CD4-positive, alpha-beta T cell treated with Interleukin-21 for 1 hour (primary cell): Measurements from ENCODE around the gene PARP4.
"Not testable (repeated sequence)": the region's sequence is repeated elsewhere in the genome, so short reads cannot be mapped to it uniquely, and the experiment has no call there.

ENCODE experiments used
- DNase-seq: peaks from one replicate; pipeline ENCODE4 v3.0.0-alpha.2; 2020

Gene PARP4

DNA sequence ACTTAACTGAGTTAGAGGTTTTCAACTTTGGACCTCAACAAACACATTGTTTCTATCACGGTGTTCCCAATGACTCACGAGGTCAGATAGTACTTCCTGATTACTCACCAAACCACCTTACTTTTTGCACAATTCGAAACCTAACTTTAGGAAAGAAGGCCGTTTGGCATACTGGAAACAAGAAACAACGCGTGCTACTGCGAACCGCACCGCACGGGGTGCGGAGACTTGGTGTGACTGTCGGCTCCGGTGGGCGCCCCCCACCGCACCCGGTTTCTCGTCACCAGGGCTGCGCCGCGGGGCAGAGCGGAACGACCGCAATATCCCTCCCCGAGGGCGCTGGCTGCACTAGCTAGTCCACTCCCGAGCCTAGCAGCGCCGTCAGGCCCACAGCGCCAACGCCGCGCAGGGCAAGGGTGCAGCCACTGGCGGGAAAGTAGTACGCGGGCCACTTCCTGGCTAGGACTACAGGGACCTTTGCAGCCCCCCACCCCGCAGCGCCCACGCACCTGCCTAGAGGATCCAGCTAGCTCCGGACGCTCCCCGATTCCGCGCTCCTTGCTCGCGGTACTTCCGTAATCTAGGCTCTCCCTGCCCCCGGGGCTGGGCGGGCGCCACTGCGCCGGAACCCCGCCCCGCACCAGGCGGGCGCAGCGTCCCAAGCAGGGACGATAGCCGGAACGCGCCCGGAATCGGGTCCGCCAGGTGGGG is at the start of gene PARP4:
PARP4 (minus strand) TSS at position 582 of the 711 bp plus-strand sequence. CDS start 9,002 bp downstream, outside the sequence.
- peak; percentile 66 for DNase-seq

DNA sequence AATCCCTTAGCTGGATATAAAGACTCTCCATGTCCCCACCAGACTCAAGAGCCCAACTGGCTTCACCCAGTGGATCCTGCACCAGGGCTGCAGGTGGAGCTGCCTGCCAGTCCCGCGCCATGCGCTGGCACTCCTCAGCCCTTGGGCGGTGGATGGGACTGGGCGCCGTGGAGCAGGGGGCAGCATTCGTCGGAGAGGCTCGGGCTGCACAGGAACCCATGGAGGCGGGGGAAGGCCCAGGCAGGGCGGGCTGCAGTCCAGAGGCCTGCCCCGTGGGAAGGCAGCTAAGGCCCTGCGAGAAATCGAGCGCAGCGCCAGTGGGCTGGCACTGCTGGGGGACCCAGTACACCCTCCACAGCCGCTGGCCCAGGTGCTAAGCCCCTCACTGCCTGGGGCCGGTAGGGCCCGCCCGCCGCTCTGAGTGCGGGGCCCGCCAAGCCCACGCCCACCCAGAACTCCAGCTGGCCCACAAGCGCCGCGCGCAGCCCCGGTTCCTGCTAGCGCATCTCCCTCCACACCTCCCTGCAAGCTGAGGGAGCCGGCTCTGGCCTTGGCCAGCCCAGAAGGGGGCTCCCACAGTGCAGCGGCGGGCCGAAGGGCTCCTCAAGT is 48.1 kb upstream of the PARP4 start:
- not testable (repeated sequence) for DNase-seq

DNA sequence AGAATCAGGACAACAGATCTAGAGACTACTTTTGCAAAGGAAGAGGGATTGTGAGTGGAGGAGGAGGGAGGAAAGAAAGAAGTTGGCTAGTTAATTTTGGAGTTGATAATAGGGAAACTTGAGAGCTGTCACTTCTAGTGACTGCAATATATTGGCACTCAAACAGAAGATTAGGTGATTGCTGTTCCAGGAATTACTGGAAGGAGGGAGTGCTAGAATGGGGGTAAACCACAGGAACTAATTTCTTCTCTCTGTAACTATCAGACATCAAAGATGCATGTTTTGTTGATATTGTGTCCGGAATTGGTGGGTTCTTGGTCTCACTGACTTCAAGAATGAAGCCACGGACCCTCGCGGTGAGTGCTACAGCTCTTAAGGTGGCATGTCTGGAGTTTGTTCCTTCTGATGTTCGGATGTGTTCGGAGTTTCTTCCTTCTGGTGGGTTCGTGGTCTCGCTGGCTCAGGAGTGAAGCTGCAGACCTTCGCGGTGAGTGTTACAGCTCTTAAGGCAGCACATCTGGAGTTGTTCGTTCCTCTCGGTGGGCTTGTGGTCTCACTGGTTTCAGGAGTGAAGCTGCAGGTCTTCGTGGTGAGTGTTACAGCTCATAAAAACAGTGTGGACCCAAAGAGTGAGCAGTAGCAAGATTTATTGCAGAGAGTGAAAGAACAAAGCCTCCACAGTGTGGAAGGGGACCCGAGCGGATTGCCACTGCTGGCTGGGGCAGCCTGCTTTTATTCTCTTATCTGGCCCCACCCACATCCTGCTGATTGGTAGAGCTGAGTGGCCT is 47.0 kb upstream of the PARP4 start:
- not testable (repeated sequence) for DNase-seq

DNA sequence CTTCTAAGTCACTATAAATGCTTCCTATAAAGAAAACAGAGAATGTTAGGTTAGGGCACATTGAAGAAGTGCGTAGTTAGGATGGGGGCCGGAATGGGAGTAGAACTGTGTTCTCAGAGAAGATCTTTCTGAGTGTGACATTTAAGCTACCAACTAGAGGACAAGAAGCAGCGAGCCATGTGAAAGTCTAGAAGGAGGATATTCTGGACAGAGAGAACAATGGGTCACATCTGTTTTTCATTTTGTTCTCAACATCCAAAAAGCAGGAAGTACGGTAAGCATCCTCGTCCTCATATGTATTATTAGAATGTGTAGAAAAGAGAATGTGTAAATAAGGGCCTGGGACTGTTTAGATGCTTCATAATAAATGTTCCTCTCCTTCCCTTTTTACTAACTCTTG is 44.5 kb upstream of the PARP4 start:
- no peak for DNase-seq

DNA sequence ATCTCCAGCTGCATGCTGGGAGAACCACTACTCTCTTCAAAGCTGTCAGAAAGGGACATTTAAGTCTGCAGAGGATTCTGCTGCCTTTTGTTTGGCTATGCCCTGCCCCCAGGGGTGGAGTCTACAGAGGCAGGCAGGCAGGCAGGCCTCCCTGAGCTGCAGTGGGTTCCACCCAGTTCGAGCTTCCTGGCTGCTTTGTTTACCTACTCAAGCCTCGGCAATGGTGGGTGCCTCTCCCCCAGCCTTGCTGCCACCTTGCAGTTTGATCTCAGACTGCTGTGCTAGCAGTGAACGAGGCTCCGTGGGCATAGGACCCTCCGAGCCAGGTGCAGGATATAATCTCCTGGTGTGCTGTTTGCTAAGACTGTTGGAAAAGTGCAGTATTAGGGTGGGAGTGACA is 41.3 kb upstream of the PARP4 start:
- DNase-seq, result not testable (repeated sequence)

DNA sequence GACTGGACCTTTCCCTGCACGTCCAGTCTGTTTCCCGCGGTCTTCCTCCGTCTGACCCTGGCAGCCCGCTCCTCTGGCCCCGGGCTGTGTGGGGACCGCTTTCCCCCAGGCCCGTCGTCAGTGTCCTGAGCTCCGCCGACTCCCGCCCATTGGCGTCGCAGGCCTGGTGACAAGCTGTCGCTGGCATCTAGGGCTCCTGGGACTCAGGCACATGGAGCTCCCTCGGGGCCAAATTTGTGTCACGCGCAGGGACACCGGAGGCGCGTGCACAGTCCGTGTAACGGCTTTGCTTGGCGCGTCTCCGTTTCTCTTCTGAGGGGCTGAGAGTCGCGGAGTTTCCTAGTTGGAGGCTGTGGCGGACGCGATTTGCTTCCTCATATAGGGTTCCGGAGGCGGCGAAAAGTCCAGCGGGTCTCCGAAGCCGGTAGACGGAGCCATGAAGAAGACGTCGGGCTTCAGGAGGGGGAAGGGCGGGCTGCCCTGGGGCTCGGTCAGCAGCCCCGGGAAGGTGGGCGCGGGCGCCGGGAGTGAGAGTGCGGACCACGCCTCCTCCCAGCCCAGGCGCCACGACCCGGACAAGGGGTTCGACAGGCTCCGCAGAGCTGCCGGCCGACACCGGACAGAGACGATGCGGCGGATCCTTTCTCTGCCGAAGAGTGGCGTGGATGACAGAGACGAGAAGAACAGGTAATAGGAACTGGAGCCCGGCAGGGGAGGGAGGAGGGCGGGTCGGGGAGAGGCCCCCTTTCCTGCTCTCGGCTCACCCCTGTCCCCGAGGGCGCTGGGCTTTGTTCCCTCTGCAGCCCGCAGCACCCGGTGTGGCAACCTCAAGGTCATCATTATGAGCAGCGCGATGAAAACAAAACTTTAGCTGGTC is 29.1 kb upstream of the PARP4 start:
- DNase-seq, result peak; percentile 9

DNA sequence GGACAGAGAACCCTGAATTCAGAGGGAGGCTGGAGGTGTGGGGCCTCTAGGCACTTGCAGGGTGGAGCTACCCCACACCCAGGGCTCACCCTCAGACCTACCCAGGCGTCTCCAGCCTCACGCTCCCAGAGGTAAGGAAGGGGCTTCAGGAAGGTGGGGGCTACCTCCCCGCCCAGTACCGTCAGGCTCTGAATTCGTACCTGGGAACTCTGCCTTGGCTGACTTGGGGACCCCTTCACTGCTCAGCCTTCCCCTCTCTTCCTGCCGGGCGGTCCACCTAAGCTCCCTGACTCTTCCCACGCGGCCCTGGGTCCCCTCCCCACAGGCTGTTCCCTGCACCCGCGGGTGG is 28.5 kb upstream of the PARP4 start:
- DNase-seq, result no peak

DNA sequence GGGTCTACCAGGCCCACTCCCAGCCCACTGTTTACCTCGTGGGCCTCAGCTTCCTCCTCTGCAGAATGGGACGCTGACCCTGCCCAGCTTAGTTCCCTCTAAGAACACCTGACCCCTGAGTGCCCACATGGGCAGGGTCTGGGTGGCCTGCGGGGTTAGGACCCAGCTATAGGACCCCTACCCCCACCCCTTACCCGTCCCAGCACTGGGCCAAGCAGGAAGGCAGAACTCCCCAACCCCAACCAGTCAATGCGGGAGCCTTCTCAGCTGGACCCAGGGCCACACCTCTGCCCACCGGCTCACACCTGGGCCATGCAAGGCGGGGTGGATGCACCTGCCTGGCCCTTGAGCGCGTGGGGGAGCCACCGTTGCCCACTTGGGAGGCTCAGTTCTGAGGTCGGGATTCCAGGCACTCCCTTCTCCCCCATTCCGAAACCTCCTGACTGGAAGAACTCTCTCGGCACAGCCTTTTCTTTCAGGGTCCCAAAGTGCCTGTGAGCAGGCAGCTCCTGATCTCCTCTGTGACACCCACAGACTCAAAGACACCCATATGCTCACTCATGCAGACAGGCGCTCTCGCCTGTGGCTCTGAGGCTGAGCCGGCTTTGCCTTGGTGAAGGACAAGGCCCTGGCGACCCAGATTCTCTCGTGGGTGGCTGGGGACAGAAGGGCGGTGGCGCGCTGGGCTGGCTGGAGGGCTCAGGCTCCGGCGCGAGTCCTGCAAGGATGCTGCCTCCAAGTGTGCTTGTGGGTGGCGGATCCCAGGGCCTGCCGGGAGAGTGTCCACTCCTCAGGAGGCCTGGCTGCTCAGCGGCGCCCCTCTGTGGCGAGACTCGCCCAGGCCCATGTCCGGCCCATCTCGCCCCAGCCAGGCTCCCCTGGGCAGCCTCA is 27.9 kb upstream of the PARP4 start:
- DNase-seq, result no peak

DNA sequence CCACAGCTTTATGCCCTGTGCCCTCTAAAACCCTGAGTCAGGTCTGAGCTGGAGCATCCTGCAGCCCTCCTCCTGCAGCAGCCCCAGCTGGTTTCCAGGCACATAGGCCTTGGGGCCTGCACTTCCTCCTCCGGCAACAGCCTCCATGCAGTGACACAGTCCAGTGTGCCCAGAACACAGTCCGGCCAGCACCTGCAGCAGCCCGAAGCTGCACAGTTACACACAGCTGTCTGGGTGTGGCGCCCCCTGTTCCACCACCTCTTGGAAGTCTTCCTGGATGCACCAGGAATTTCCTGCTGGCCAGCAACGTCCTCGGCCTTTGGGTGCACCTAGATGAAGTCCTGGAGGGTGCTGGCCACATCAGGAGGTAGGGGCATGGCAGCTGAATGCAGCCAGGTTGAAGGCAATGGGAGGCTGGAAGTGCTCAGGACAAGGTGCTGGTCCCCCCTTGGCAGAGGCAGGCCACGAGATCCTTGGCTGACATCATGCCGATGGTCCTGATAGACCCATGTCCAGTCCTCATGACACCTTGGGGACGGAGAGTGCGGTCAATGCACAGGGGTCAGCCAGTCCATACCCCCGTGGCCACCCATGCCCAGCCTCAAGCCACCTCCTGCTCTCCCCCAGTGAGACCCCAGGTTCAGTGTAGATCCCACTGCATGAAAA is 27.1 kb upstream of the PARP4 start:
- DNase-seq, result no peak

DNA sequence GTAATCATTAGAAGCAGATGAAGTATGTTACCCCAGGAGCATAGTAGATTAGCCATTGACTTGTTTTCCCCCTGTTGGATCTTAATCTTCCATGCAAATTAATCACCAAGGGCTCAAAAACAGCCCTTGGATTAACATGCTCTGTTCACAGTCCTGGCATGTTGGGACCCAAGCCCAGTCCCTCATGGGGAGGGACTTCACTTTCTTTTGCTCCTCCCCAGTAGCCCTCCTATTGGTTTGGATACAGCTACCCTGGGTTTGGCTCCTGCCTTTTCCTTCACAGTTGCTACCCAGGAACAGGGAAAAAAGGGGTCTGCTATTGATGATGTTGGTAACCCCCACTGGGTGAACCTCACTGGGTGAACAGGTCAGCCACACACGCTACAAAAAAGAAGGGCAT is 16.9 kb upstream of the PARP4 start:
- no peak for DNase-seq

DNA sequence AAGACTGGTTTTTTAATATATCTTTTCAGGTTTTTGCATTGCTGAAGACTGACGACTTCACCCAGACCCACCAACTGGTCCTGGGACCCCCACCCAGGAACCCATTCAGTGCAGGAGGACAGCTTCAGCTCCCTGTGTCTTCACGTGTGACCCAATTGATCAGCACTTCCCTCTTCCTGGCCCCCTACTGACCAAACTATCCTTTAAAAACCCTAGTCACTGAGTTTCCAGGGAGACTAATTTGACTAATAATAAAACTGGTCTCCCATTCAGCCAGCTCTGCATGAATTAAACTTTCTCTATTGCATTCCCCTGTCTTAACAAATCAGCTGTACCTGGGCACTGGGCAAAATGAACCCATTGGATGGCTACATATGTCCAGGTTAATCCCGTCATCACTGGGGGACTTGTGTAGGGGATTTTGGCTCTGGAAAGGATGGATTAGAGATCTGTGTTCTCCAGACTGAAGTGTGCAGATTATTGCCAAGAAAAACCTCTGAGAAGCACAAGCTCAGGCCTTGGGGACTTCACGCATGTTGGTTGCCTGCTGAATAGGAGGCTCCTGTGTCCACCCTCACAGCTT is 16.3 kb upstream of the PARP4 start:
- DNase-seq, result no peak

DNA sequence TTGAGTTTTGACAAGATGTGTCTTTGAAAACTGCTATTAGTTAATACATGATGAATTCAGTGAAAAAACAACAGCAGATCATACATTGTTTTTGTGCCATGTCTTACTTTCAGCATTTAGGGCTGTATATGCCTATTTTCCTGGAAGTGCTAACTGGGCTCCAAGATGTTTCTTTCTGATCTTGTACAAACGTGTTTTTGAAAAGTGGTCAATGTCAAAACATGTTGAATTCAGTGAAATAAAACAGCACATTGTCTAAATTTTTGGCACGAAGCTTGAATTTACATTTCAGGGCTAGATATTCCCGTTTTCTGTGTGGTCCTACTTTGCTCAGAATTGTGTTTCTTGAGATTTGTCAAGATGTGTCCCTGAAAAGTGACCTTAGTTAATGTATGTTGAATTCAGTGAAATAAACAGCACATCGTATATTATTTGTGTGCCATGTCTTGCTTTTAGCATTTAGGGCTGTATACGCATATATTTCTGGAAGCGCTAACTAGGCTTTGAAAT is 14.7 kb upstream of the PARP4 start:
- DNase-seq, result no peak

DNA sequence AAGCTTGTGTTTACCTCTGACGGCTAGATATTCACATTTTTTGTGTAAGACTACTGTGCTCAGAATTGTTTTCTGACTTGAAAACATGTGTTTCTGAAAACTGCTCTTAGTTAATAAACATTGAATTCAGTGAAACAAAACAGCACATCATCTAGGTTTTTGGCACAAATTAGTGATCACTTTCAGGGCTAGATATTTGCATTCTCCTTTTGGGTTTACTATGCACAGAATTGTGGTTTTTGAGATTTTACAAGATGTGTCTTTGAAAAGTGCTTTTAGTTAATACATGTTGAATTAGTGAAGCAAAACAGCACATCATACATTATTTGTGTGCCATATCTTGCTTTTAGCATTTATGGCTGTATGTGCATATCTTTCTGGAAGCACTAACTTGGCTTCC is 8.2 kb upstream of the PARP4 start:
- DNase-seq, result no peak

DNA sequence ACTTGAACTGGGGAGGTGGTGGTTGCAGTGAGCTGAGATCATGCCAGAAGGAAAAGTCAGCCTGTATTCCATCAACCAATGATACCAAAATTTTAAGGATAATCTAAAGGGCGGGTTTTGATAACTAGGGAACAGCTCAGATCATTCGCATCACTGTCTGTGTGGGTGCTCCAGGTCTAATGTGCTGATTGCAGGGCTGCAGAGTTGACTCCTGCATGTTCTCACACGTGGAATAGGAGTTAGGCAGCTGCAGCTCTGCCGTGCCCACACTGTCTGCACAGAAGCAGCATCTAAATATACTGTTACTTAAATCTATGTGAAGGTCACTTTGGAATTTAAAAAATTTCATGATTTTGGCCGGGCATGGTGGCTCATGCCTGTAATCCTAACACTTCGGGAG is 4.3 kb upstream of the PARP4 start:
- DNase-seq, result no peak

DNA sequence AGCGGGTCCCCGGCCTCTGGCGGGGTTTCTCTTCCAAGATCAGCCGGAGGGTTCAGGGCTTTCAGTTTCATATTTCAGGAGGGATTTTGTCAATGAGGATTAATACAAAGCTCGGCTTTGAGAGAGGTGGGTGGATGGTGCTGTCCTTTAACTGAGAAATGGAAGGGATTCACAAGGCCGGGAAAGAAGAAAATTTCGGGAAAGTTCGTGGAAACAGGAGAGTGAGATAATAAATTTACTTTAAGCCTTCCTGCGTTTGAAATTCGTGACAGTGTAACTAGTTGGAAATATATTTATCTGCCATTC is 283 bp upstream of the PARP4 start:
- no peak for DNase-seq

DNA sequence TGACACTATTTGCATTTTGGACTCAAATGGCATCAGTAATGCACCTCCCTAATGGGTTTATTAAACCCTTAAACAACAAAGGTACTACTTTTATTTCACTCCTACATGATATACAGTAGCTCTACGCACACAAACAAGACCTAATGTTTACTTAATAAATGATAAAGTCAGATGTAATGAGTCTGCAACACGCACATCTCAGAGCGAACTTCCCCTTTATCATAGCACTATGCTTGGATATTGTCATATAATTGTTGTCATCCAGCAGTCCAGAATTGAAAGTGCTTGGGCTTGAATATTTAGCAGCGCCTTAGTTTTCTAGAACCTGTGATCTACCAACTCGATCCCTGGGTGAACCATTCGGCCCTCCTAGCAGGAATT is 772 bp downstream of the PARP4 start:
- no peak for DNase-seq

DNA sequence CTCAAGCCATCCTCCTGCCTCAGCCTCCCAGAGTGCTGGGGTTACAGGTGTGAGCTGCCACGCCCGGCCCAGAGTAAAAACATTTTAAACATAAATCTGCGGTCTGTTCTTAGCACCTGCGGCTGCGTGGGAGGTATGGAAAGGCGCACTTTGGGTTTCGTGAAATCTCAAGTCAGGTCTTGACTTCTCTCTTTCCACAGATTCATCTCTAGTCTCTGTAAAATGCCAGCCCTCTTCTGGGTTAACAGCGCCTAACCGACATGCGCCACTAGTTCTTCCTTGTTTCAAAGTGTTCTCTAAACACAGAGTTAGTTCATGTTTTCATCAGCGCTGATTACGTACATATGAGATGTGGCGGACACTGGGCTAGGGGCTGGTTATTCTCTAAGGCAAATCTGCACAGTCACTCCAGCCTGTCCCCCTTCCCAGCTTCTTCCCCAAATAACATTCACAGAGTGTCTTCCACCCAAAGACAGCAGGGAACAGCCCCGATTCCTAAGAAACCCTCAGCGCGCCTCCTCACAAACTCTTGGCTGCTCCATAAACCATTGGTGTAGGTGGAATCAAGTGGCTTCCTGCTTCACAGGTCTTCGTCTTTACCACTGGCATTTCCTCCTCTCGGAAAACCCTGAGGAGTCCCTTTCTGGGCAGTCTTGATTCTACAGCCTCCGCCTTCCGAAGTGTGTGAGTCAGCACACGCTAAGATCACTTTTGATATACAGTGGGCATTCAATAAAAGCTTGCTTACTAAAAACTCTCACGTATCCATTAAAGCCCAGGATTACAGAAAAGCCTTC is 1.4 kb downstream of the PARP4 start:
- peak; percentile 45 for DNase-seq

DNA sequence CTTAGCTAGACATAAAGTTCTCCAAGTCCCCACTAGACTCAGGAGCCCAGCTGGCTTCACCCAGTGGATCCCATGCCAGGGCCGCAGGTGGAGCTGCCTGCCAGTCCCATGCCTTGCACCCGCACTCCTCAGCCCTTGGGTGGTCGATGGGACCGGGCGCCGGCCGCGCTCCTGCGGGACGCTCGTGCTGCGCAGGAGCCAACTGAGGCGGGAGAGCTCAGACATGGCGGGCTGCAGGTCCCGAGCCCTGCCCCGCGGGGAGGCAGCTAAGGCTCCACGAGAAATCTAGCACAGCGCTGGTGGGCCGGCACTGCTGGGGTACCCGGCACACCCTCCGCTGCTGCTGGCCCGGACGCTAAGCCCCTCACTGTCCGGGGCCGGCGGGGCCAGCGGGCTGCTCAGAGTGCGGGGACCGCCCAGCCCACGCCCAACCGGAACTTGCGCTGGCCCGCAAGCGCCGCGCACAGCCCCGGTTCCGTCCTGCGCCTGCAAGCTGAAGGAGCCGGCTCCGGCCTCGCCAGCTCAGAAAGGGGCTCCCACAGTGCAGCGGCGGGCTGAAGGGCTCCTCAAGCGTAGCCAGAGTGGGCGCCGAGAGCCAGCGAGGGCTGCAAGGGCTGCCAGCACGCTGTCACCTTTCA is 5.8 kb downstream of the PARP4 start:
- no peak for DNase-seq

DNA sequence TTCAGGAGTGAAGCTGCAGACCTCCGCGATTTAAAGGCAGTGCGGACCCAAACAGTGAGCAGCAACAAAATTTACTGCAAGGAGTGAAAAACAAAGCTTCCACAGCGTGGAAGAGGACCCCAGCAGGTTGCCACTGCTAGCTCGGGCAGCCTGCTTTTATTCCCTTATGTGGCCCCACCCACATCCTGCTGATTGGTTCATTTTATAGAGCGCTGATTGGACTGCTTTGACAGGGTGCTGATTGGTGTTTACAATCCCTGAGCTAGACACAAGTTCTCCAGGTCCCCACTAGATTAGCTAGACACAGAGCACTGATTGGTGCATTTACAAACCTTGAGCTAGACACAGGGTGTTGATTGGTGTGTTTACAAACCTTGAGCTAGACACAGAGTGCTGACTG is 6.3 kb downstream of the PARP4 start:
- DNase-seq, result not testable (repeated sequence)

DNA sequence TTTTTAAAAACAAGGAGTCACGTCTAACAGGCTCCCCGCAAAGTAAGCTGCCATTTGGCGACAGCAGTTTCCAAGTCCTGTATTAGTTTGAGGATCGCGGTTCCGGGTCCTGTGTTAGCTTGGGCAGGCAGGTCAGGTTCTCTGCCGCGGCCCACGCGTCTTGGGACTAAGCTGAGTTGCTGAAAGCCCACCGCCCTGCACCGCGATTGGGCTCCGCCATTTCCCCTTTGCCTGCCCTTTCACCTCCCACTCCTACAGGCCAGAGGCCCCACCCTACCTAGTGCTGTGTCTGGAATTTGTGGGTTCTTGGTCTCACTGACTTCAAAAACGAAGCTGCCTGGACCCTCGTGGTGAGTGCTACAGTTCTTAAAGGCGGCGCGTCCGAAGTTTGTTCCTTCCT is 6.8 kb downstream of the PARP4 start:
- DNase-seq, result no peak
